GM19467 (cell line): ENCODE data around the gene NFIL3.

ENCODE experiments used
- ATAC-seq: cut with Tn5 transposase; IDR thresholded peaks from one replicate; pipeline ENCODE4 v1.9.1; 2021; ENCODE audit warnings: mild to moderate bottlenecking, moderate library complexity; ENCODE audit not compliant: unreplicated experiment

Gene NFIL3

DNA sequence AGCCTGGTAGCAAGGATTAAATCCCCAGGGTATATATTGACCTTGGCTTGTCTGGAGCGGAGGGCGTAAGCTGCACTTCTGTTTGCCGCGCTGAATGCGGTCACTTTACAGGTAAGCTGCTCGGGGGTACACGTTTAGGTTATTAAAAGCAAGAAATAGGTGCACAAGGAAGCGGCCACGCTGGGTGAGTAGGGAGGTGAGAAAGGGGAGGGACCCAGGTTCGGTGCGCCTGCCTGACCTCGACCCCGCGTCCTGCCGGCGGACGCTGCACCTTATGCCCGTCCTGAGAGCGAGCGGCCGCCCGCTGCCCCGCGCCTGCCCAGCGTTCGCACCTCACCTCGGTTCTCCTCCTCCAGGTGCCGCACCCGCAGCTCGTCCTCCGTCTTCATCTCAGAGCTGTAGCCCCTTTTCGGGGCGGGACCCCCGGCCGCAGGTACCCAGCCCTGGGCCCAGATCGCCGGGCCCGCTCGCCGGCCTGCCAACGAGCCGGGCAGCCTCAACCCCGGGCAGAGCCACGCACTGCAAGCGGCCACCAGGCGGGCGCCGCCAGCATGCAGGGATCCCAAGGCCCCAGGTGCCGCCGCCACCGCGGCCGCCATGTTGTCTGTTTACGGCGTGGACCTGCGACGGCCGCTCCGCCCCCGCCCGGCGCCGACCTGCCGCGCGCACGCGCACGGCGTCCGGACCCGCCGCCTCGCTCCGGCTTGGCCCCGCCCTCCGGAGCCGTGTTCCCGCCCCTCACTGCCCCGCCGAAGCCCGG is 62.2 kb downstream of the NFIL3 start, which contains the start of gene AUH:
Gene AUH, minus strand, starts transcription at position 628 of the 760 bp plus-strand sequence. Its CDS starts 29 bp downstream, at position 599.
- ATAC-seq = peak; percentile 90

GRCh38 chr9:91360551-91361290 is 62.9 kb downstream of the NFIL3 start:
- ATAC-seq = no peak

DNA sequence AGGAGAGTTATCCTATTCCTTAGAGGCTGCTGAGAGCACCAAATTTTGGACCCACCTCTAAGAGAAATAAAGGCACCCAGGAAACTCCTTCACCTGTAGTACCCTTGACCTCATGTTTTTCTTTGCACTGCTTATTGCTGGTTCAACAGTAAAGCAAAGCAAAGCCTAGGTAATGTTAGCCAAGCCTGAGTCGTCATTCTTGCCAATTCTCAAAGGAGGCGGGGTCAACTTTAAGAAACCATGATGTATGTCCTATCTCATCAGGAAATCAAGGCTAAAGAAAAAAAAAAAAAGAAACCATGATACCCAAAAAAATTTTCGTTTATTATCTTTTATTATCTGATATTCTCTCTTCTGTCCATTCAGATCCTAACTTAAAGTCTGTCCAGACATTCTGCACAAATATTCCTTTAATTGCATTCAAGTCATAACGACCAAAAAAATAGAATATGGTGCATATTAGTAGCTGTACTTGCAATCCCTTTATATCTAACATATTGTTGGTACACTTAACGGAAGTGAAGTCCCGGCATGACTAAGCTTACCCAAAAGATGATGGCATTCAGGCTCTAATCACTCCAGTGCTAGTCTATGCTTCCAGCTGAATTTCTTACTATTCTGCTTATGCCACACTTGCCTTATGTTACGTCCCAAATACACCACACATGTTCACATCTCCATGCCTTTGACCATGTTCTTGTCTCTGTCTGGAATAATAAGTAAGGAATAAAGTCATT is 63.7 kb downstream of the NFIL3 start:
- no peak for ATAC-seq

GRCh38 chr9:91359083-91359482 is 64.5 kb downstream of the NFIL3 start:
- ATAC-seq = no peak
